ENCODE measurements around the gene CCDC106.

Gene CCDC106

DNA sequence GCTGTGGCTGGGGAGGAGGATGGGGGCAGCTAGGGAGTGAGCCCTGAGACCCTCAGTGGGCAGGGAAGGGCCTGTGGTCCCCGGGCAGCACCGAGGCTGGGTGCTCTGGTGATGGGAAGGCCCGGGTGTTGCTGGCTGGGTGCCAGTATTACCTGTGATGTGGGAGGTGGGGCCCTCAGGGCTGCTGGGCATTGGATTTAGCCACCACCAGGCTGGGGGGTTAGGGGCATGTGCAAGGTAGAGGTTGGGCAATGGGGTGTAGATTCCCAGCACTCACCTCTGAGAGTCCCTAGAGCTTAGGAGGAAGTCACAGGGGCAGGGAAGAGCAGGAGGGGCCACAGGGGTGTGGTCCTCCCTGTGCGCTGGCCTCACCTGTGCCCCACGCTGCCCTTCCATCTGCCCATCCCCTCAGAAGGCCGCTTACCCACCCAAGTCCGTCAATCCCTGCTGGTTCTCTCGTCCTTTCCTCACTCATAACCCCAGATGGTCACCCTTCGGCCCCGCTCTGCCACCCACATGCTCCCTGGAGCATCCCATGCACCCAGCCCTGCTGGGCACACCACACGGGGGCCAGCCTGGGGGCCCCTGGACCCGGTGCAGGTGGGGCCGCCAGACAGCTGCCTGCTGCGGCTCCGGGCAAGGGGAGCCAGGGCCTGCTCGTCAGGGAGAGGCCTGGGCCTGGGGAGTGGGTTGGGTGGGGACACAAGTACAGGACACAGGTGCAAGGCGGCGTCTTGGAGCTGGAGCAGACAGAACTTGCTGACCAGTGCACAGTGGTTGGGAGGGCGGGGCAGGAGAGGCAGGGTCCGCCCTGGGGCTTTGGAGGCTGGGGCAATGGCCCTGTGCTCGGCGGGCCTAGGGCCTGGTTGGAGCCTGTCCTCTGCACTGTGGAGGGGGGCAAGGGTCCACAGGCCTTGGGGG, 39.5 kb downstream of the CCDC106 start:
- no peak for DNase-seq

DNA sequence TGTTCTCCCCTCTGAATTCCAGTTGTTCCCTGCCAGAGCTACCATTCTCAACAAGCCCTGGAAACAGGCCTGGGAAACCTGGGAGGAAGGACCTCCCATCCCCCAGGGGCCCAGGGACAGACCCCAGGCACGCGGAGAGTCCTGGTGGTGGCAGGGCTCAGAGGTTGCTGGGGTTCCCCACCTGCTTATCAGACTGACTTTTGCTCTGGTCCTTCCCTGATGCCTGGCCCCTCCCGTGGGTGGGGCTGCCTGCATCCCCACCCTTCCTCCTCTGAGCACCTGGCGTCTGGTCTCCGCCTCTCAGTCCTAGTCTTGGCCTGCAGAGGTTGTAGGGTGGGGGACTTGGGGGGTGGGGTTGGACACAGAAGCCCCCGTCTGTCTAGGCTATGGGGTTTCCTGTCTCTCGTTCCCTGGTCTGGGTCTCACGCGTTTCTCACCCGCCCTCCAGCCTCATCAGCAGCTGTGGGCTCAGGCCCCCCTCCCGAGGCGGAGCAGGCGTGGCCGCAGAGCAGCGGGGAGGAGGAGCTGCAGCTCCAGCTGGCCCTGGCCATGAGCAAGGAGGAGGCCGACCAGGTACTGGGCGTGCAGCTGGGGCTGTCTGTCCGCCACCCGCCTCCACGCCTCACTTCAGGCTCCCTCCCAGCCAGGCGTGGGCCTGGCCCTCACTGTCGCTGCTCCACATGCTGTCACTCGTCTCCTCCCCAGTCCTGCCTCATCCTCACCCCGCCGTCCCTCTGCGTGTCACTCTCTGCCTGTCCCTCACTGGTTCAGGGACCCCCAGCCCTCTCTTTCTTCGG, 40.6 kb downstream of the CCDC106 start:
- peak; percentile 84 for DNase-seq

DNA sequence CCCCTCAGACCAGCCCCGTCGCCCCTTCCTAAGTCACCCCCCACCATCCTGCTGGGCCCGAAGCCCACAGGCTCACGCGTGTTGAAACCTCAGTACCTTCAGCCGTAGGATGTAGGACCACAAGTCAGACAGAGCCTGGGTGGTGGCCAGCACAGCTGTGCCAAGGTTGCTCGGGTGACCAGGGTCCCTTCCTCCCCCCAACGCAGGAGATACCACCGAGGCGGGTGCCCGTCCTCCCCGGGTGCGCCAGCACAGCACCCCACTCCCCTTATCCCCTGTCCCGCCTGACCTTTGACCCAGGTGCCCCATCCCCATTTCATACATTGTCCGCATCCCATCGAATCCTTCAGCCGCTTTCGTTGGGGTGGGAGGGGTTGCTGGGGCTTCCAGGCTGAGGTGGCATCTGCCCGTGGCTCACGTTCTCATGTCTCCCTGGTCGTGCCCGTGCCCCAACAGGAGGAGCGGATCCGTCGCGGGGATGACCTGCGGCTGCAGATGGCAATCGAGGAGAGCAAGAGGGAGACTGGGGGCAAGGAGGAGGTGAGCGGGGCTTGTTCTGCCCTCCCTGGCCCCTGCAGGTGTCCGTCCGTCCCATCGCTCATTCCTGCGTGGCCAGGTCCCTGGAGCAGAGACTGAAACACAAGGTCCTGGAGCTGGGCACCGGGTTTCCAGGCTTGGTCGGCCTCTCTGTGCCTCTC, 41.5 kb downstream of the CCDC106 start:
- no peak for DNase-seq

DNA sequence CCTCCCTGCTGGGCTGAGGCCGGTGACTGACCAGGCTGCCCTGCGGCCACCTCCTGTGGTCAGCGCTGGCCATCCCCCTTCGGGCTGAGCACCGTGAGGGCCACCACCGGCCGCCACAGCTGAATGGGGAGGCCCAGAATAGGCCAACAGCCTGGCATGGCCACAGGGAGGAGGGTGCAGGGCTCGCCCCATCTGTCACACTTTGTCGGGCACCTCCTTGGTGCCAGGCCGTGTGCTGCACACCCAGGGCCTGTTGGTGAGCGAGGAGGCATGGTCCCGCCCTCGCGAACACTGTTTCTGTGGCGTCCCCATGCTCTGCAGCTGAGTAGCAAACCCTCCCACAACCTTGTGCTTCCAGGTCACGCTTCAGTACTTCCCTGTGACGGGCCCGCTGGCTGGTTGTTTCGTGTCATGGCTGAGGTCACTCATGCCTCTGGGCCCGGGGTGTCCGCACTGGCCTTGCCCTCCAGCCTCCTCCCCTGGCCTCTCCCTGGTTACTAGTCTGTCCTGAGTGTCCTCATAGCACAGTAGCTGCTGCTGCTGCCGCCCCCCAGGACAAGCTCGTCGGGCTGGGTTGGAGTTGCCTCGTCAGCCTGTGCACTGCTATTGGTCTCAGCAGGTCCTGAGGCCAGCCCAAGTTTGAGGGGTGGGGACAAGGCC, 42.2 kb downstream of the CCDC106 start:
- no peak for DNase-seq

- DNase-seq: no peak
These were observed 42.9 kb downstream of the CCDC106 start for GRCh38 chr19:55690769-55691545.

DNA sequence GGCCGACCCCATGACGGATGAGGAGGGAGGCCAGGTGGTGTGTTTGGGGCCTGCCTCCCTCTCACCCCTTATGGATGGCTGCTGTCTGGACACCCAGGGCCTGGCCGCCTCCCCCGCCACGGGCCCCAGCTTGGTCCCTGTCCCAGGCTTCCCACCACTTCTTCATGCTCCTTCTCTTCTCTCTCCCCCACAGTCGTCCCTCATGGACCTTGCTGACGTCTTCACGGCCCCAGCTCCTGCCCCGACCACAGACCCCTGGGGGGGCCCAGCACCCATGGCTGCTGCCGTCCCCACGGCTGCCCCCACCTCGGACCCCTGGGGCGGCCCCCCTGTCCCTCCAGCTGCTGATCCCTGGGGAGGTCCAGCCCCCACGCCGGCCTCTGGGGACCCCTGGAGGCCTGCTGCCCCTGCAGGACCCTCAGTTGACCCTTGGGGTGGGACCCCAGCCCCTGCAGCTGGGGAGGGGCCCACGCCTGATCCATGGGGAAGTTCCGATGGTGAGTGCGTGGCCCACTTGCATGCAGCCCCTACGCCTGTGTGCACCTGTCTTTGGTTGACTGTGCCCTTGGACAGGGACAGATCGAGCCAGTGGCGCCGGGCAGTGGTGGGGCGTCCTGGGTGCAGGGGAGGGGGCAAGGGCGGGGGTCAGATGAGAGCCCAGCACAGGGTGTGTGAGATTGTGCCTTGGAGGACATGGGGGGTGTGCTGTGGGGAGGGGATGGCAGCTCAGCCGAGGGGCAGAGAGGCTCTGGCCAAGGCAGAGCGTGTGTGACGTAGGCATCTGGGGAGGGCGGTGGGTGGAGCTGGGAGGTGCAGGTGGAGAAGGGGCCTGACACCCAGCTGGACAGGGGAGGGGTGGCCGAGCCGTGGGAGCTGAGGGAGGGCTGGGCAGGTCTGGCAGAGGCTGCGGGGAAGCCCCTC, 43.8 kb downstream of the CCDC106 start:
- no peak for DNase-seq

- DNase-seq: no peak
These were observed 44.7 kb downstream of the CCDC106 start for GRCh38 chr19:55692681-55693081.

DNA sequence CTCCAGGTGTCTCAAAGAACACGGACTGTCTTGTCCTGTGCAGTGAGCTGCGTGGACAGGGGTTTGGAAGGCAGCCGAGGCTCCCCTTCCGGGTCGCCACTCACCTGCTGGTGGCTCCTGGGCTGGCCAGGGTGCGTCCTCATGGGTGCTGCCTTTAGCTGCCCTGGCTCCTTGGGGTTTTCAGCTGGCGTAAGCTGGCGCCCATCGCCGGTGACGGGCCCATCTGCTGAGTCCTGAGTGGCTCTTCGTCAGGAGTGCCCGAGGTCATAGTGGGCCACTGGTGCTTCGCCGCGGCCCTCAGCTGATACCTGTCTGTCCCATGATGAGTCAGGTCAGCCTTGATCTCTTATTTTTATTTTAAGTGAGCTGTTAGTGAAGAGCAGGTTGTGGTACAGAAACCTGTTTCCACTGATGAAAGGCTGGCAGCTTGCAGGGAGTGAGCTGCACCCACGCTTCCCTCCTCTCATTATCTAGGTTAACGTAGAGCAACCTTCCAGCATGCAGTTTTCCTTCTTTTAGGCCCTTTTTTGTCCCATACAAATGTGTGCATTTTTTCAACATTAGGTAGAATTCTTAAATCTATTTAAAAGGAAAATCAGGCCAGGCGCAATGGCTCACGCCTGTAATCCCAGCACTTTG, 45.4 kb downstream of the CCDC106 start:
- DNase-seq: no peak

- no peak for DNase-seq
These were observed 46.2 kb downstream of the CCDC106 start for GRCh38 chr19:55694241-55694655.

DNA sequence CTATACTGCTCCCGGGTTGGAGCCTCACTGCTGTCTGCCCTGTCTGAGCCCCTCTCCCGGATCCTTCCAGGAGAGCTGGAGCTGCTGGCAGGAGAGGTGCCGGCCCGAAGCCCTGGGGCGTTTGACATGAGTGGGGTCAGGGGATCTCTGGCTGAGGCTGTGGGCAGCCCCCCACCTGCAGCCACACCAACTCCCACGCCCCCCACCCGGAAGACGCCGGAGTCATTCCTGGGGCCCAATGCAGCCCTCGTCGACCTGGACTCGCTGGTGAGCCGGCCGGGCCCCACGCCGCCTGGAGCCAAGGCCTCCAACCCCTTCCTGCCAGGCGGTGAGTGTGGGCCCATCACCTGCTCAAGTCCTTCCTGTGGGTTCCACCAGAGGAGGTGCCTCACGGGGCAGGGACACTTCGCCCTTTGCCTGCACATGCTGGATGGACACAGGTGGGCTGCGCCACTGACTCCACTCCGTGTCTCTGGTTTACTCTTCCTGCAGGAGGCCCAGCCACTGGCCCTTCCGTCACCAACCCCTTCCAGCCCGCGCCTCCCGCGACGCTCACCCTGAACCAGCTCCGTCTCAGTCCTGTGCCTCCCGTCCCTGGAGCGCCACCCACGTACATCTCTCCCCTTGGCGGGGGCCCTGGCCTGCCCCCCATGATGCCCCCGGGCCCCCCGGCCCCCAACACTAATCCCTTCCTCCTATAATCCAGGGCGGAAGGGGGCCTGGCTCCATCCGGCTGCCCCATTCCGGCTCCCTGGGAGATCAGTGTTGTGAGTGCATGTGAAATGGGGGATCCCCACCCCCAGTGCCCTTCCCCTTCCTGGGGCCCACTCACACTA, 46.9 kb downstream of the CCDC106 start:
- DNase-seq: no peak

DNA sequence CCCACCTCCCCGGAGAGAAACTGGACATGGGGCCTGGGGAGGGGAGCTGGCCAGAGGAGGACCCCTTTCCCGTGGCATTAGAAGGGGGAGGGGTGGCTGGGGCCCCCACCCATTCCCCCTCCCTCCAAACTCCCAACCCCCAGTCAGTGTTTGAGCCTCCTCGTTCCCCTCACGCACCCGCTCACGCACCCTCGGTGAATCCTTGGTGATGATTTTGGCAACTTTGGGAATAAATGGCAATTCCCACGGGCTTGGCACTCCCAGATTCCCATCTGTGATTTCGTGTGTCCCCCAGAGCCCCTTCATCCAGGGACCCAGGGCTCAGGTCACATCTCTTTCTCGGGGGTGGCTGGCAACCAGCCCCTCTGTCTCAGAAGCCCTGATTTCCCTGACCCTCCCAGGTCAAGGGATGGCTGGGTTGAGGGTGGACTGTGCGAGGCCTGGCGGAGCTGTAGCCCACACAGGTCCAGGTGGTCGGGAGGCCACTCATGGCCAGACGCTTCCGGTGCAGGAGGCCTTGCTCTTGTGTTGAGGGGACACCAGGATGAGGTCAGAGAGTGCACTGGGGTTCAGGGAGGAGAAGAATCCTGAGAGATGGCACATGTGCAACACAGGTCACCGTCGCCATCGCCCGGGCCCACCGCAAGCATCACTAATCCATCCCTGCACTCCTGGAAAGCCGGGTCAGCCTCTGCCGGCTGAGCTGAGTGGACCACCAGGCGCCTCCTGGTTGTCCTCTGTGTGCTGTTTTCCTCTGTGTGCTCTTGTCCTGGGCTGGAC, 47.7 kb downstream of the CCDC106 start:
- no peak for DNase-seq

DNA sequence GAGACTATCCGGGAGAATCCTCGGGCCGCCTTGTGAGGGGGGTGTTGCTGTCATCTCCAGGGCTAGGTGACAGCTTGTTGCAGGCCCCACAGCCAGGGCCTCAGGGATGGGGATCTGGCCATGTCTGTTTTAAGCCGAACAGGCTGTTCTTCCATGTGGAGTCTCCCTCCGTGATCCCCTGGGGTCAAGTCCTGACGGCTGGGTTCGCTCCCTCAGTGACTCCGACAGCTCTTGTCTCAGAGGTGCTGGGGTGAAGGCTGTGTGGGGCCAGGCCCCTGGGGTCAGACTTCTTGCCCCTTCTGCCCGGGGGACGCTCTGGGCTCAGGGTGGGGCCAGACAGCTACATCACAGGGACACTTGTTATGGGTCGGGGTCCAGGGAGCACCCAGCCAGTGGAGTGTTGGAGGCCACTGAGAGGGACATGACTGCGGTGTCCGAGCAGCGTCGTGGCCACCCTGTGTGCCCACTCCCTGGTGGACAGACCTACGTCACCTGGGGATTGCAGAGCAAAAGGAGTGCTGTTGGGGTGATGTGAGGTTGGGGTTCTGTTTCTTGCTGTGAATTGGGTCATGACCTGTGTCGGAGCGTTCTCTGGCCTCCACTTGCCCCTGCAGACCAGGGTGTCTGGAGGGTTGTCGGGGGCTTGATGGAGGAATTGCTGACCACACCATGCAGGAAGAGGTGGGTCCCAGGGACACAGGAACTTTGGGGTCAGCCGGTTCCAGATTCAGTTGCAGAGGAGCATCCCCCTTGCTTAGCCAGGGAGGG, 48.5 kb downstream of the CCDC106 start:
- DNase-seq: no peak

DNA sequence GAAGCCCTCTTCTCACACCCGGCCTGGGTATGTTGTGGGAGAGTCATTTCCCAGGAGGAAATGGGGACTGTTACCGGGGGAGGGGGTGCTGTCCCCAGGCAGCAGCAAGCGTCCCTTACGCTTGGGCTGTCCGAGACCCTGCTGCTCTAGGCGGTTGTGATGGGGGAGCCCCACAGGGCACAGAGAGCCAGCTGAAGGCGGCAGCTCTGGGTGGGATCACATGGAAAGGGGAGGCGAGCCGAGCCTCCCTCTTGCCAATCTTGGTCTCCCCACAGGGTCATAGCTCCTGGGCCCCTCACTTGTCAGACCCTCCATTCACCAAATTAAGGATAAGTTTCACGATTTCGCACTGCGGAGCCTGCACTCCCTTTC, 49.0 kb downstream of the CCDC106 start:
- DNase-seq: no peak

DNA sequence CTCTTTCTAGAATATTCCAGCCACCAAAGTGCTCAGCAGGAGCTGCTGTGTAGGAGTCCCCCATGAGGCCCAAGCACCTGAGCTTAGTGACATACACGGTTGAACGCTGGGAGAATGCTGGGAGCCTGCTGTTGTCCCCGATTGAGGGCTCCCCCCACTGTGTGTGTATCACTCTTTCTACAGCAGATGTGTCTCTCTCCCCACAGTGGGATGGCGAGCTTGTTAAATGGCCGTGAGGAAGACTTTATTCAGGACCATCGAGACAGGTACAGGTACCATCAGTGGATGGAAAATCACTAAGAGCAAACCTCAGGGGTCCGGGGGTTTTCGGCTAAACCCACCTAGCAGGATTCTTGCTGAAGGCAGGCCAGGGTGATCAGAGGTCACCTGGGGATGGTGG, 49.7 kb downstream of the CCDC106 start:
- no peak for DNase-seq

- no peak for DNase-seq
These were observed 50.2 kb downstream of the CCDC106 start for GRCh38 chr19:55698256-55698655.

GRCh38 chr19:55699221-55699620, 51.2 kb downstream of the CCDC106 start:
- DNase-seq: no peak

- DNase-seq: no peak
These were observed 52.8 kb downstream of the CCDC106 start for GRCh38 chr19:55700813-55701212.

GRCh38 chr19:55702131-55702627, 54.2 kb downstream of the CCDC106 start:
- no peak for DNase-seq

Measured in NCI-H2227 treated with DMSO at 0.1 percent for 48 hours (cell line).